Endothelial cell of umbilical vein (primary cell): ENCODE data around the gene ALDH6A1.

Experiments
- CTCF ChIP-seq, 2 donors: IDR thresholded peaks; 1 replicate in 1 of 2; 2 replicates in 1 of 2; pipeline ENCODE4 v1.5.1; 2011; ENCODE audit warnings: low read length in 2 of 2, mild to moderate bottlenecking in 2 of 2, moderate library complexity in 2 of 2, control low read depth in 1 of 2, inconsistent platforms in 1 of 2, low read depth in 1 of 2; ENCODE audit not compliant: insufficient read depth in 1 of 2; ENCODE audit errors: extremely low read depth in 1 of 2
- POLR2AphosphoS5 ChIP-seq: IDR thresholded peaks from 2 replicates; pipeline ENCODE4 v1.6.1; 2012; ENCODE audit warnings: low read depth, mild to moderate bottlenecking, control low read depth, low read length, moderate library complexity; ENCODE audit not compliant: insufficient read depth
- TF ChIP-seq, protein P1 (sequence below): IDR thresholded peaks from 2 replicates; pipeline ENCODE4 v1.6.1; 2011; ENCODE audit not compliant: insufficient read depth, insufficient read length

- TF ChIP-seq, protein P1, sequence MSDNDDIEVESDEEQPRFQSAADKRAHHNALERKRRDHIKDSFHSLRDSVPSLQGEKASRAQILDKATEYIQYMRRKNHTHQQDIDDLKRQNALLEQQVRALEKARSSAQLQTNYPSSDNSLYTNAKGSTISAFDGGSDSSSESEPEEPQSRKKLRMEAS: no peak
- TF ChIP-seq CTCF (IDR thresholded peaks at IDR 0.05; ENCODE audit: extremely low read depth in 1 of 2, insufficient read depth in 1 of 2, low read depth in 1 of 2, low read length in 2 of 2) (no peak), POLR2AphosphoS5 (no peak)
Observed at GRCh38 chr14:74022346-74022745, 61.9 kb downstream of the ALDH6A1 start.
